HG02588 (cell line): ENCODE measurements around the gene EVA1A.

Experiments
- ATAC-seq: cut with Tn5 transposase; IDR thresholded peaks from one replicate; pipeline ENCODE4 v1.9.1; 2021; ENCODE audit warnings: mild to moderate bottlenecking, moderate library complexity; ENCODE audit not compliant: unreplicated experiment

EVA1A gene

GRCh38 chr2:75545387-75545786 lies 15.4 kb downstream of the EVA1A start:
- no peak for ATAC-seq

DNA sequence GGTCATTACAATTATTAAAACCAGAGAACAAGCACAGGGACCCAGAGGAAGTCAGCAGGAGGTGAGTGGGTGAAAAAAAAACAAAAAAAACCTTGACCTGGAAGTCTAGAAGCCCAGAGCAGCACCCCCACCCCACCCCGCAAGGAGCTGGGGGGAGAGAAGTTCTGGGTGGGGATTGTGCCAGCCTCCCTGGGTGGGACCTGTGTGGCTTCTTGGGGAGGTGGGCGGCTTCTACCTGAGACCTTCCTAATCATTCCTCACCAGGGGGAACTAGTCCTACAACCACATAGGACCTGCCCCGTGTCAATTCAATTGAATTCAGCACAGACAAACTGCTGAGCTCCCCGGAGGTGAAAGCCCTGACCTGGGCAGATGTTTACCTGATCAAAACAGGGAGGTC lies 17.3 kb downstream of the EVA1A start:
- no peak for ATAC-seq

GRCh38 chr2:75541430-75541829 lies 19.3 kb downstream of the EVA1A start:
- ATAC-seq: no peak

- no peak for ATAC-seq
These were observed 19.7 kb downstream of the EVA1A start for GRCh38 chr2:75540994-75541393.

DNA sequence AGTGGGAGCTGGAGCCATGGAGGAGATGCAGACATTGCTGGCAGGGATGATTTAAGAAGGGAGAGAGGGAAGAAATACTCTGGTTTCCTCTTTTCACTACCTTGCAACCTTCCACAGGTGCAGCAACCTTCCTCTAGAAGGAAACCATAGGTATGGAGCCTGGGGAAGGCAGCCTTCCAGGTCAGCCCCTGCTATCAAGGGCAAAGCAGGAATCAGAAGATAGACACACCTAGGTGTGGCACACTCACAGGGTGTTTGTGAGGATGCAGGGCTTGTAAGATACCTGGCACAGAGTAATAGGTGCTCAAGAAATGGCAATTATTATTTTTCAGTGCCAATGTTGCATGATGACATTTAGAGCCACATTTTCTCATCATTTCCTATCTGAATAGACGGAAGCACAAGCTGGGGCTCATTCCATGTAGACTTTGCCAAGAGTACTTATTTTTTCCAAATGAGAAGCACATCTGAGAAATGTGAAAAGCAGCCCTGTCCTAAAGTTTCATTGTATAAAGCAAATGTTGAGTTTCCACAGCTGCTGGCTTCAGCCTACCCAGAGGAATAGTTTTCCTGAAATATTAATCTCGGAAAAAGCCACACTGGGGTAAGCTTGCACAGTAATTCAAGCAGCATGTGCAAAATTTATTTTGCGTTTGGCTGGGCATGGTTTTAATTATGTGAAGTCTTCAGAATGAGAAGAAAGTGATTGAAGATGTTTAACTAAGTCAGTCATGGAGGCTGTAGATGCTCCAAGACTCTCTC lies 20.6 kb downstream of the EVA1A start:
- ATAC-seq: no peak

DNA sequence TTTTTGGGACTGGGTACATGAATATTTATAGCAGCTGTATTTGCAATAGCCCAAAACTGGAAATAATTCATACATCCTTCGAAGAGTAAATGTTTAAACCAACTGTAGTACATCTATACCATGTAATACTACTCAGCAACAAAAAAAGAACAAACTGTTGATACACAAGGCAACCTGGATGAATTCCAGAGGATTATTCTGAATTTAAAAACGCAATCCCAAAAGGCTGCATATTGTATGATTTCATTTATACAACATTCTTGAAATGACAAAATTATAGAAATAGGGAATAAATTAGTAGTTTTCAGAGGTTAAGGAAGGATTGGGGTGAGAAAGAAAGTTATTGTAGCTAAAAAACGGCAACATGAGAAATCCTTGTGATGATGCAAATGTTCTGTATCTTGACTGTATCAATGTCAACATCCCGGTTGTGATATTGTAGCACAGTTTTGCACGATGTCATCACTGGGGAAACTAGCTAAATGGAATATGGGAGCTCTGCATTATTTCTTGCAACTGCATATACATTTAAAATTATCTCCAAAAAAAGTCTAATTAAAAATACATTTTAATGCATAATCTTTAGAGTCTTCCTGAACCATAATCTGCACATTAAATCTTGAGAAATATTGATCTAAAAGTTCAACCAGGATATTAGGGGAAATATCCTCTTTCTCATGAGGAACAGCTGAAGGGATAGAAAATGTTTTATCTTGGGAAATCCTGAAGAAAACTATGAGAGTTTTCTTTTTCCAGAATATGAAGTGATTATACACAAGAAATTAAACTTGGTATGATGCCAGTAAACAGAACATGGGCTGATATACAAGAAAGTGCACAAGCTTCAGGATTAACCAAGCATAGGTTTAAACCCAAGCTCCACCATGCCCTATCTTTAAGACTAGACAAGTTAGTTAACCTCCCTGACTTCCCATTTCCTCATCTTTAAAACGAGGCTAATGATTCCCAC lies 21.9 kb downstream of the EVA1A start:
- ATAC-seq: no peak

GRCh38 chr2:75537658-75538057 lies 23.1 kb downstream of the EVA1A start:
- no peak for ATAC-seq

DNA sequence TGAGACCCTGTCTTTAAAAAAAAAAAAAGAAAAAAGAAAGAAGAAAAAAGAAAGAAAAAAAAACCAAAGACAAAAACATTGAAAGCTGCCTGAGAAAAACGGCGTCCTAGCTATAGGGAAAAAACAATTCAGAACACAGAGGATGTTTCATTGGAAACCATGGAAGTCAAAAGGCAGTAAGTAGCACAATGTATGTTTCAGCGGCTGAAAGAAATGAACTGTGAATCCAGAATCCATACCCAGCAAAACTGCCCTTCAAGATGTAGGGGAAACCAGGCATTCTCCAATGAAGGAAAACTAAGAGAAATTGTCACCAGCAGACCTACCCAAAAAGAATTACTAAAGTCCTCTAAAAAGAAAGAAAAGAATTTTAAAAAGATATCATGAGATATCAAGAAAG lies 27.6 kb downstream of the EVA1A start:
- ATAC-seq: no peak

DNA sequence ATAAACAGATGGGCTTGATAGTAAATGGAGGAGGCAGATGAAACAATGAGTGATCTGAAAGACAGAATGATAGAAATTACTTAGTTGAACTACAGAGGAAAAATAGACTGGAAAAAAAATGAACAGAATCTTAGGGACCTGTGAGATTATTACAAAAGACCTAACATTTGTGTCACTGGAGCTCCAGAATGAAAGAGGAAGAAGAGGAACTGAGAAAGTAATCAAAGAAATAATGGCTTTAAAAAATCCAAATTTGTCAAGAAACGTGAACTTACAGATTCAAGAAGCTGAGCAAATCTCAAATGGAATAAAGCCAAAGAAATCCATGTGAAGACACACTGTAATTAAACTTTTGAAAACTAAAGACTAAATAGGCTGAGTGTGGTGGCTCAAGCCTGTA lies 28.3 kb downstream of the EVA1A start:
- no peak for ATAC-seq

- no peak for ATAC-seq
These were observed 32.3 kb downstream of the EVA1A start for GRCh38 chr2:75528221-75528977.

- ATAC-seq: no peak
These were observed 33.1 kb downstream of the EVA1A start for GRCh38 chr2:75527676-75528075.

DNA sequence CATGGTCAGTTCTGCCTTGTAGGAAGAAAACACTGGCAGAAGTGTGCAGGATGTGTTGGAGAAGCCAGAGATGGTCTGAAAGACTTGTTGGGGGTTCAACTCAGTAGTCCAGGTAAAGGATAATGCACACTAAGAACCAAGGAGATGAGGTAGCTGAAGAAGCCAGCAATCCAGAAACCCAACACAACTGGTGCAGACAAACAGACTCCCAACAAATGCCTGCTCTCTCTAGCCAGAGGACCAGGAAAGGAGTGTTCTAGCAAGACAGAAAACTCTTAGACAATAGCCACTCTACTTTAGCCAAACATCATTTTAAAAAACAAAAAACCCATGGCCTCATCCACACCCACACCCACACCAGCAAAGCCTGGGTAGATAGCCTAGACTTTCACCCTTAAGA lies 33.9 kb downstream of the EVA1A start:
- ATAC-seq: no peak

DNA sequence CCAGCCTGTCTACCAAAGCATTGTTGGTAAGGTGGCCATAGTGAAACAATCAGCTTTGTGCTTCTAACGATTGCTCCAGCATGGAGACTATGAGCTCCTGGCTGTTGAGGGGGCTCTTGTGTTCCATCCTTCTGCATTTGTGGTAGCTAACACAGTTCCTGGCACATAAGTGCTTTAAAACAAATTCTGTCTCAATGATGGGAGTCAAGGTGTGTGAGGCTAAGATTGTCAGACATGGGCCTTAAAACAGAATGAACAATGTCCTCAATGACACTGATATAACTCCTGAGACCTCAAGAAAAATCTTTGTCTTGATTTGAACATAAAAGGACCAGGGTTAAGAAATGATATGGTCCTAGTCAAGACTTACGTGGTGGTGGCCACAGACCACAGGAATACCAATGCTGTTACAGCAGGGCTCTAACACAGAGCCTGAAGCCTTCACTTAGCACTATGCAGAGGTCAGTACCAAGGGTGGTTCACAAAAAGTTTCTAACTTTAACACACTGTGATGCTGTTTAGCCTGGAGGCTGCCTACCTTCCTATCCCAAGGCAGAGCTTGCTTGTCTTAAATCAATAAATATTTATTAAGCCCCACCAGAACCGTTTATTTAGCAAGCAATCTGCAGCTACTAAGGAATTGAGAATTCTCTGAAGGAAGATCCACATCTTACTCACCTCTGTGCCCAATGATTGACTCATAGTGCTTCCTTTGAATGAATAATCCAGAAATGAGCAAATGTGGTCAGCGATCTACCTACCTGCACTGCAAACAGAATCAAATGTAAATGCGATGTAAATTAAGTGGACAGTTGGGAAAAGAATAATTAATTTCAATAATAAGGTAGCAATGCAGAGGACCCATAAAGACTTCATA lies 35.1 kb downstream of the EVA1A start:
- ATAC-seq: no peak

- ATAC-seq: no peak
These were observed 36.3 kb downstream of the EVA1A start for GRCh38 chr2:75524276-75524911.

DNA sequence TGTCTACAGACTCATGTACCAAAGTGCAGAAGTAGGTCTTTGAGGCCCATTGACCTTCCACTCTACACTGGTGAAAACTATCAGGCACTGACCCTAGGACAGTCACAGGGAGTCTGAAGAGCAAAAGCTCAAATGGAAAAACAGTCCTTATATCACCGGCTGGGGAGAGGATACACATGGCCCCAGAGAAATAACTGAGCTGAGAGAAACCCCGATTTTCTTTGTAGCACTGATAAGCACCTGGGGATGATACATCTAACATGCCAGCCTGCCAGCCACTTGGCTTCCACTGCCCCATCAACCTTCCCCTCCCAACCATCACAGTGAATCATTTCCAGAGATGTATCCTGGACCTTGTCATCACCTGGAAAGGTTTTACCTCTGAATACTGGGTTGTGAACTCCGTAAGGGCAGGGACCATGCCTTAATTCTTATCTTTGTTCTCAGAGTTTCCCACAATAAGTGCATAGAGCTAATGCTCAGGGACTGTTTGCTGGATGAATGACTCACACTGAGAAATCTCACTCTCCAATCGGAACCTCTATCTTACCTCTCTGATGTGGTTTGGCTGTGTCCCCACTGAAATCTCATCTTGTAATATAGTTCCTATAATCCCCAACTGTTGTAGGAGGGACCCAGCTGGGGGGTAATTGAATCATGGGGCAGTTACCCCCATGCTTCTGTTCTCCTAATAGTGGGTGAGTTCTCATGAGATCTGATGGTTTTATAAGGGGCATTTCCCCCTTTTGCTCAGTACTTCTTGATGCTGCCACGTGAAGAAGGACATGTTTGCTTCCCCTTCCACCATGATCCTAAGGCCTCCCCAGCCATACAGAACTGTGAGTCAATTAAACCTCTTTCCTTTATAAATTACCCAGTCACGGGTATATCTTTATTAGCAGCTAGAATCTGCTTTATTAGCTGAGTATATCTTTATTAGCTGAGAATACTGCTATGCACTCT lies 37.1 kb downstream of the EVA1A start:
- ATAC-seq: no peak

- no peak for ATAC-seq
These were observed 38.0 kb downstream of the EVA1A start for GRCh38 chr2:75522543-75523312.

GRCh38 chr2:75521225-75521872 lies 39.4 kb downstream of the EVA1A start:
- ATAC-seq: no peak
